NOMO-1 treated with DMSO at 0.1 percent for 48 hours (cell line): ENCODE results near the gene PPP1R14C.
"Not testable (repeated sequence)": the region's sequence is repeated elsewhere in the genome, so short reads cannot be mapped to it uniquely, and the experiment has no call there.

ENCODE experiments used
- DNase-seq: peaks from one replicate; lab custom pipeline; 2025; ENCODE audit not compliant: unreplicated experiment; lab: John Stamatoyannopoulos, UW

Gene PPP1R14C

GRCh38 chr6:150137711-150138110 lies 5.1 kb upstream of the PPP1R14C start:
- DNase-seq: not testable (repeated sequence)

- no peak for DNase-seq
These were observed 4.2 kb upstream of the PPP1R14C start for GRCh38 chr6:150138638-150139037.

- DNase-seq: no peak
These were observed 3.3 kb upstream of the PPP1R14C start for GRCh38 chr6:150139533-150139932.

GRCh38 chr6:150140236-150140969 lies 2.4 kb upstream of the PPP1R14C start:
- DNase-seq: no peak

- peak; percentile 44 for DNase-seq
These were observed 661 bp upstream of the PPP1R14C start for GRCh38 chr6:150142097-150142669.

GRCh38 chr6:150143516-150144293 lies 861 bp downstream of the PPP1R14C start:
- no peak for DNase-seq

GRCh38 chr6:150144294-150144868 lies 1.5 kb downstream of the PPP1R14C start:
- DNase-seq: peak; percentile 10

- peak; percentile 54 for DNase-seq
These were observed 2.6 kb downstream of the PPP1R14C start for GRCh38 chr6:150145427-150145826.

- peak; percentile 84 for DNase-seq
These were observed 3.0 kb downstream of the PPP1R14C start for GRCh38 chr6:150145830-150146229.

- no peak for DNase-seq
These were observed 3.6 kb downstream of the PPP1R14C start for GRCh38 chr6:150146436-150146835.

- peak; percentile 5 for DNase-seq
These were observed 6.3 kb downstream of the PPP1R14C start for GRCh38 chr6:150149146-150149545.

- no peak for DNase-seq
These were observed 7.6 kb downstream of the PPP1R14C start for GRCh38 chr6:150150458-150150820.

GRCh38 chr6:150150821-150151646 lies 8.2 kb downstream of the PPP1R14C start:
- peak; percentile 9 for DNase-seq

- DNase-seq: peak; percentile 92
These were observed 10.3 kb downstream of the PPP1R14C start for GRCh38 chr6:150152891-150153876.

- DNase-seq: no peak
These were observed 11.2 kb downstream of the PPP1R14C start for GRCh38 chr6:150153905-150154492.

- no peak for DNase-seq
These were observed 13.6 kb downstream of the PPP1R14C start for GRCh38 chr6:150156460-150156859.

- DNase-seq: no peak
These were observed 14.2 kb downstream of the PPP1R14C start for GRCh38 chr6:150157081-150157480.

GRCh38 chr6:150159757-150160156 lies 16.9 kb downstream of the PPP1R14C start:
- DNase-seq: no peak

GRCh38 chr6:150163970-150164369 lies 21.1 kb downstream of the PPP1R14C start:
- no peak for DNase-seq
